Measurements from ENCODE around the gene PTPN14. TPM values are rescaled to one million over a fixed set of nuclear protein-coding genes. Genes with fewer than 3 reads are reported as not detected.

Gene PTPN14
- total RNA-seq, 4 donors from 2014 or later = 59.4 to 118 (median 66.1) TPM

DNA sequence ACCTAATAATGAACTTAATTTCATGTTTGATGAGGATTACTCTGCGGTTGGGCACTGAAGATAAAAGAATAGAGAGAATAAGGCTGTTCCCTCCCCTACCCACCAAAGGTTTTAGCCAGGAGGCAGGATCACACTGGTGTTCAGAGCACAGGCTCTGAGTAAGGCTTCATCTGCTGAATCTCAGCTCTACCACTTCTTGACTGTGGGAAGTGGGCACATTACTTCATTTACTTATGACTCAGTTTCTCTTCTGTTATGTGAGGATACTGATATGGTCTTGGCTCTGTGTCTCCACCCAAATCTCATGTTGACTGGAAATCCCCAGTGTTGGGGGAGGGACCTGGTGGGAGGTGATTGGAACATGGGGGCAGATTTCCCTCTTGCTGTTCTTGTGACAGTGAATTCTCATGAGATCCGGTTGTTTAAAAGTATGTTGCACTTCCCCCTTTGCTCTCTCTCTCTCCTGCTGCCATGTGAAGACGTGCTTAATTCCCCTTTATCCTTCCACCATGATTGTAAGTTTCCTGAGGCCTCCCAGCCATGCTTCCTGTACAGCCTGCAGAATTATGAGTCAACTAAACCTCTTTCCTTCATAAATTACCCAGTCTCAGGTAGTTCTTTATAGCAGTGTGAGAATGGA, 190.8 kb downstream of the PTPN14 start:
- DNase-seq (ENCODE audit: low spot score in 2 of 2) = no peak
- no peak overlapping the region for H3K4me3 ChIP-seq (ENCODE audit: low read depth, poor library complexity, severe bottlenecking)
- TF ChIP-seq POLR2A (IDR thresholded peaks at IDR 0.05) = no peak
- TF ChIP-seq, protein P1, sequence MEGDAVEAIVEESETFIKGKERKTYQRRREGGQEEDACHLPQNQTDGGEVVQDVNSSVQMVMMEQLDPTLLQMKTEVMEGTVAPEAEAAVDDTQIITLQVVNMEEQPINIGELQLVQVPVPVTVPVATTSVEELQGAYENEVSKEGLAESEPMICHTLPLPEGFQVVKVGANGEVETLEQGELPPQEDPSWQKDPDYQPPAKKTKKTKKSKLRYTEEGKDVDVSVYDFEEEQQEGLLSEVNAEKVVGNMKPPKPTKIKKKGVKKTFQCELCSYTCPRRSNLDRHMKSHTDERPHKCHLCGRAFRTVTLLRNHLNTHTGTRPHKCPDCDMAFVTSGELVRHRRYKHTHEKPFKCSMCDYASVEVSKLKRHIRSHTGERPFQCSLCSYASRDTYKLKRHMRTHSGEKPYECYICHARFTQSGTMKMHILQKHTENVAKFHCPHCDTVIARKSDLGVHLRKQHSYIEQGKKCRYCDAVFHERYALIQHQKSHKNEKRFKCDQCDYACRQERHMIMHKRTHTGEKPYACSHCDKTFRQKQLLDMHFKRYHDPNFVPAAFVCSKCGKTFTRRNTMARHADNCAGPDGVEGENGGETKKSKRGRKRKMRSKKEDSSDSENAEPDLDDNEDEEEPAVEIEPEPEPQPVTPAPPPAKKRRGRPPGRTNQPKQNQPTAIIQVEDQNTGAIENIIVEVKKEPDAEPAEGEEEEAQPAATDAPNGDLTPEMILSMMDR (IDR thresholded peaks at IDR 0.05) = no peak
- intact Hi-C loops (cut with DNase I; ENCODE audit: low total_unique reads) = no loop called here
- WGBS, 2 donors = 75 to 82% methylated on average over 3 of the region's 3 CpGs

DNA sequence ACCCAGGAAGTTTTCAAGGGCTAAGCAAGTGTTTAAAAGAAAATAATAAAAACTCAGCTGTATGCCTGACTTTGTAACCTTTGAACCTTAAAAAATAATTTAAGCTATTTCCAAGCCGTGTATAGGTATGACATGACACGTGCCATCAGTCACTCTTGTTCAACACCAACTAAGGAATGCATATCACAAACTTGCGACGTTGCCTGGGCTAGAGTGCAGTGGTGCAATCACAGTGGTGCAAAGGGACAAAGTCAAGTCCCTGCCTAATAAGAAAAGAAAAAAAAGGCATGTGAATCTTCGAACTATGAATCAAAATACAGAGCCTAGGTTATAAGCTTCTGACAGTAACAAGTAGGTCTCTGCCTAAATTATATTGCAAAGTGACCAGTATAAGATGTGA, 191.3 kb downstream of the PTPN14 start:
- TF ChIP-seq, protein P1 (IDR thresholded peaks at IDR 0.05) = no peak
- TF ChIP-seq POLR2A (IDR thresholded peaks at IDR 0.05) = no peak
- WGBS, 2 donors = 92 to 95% methylated on average over 5 of the region's 5 CpGs
- H3K4me3 ChIP-seq (ENCODE audit: low read depth, poor library complexity, severe bottlenecking) = no peak overlapping the region
- intact Hi-C loops (cut with DNase I; ENCODE audit: low total_unique reads) = no loop called here
- DNase-seq (ENCODE audit: low spot score in 2 of 2) = no peak

- intact Hi-C loops (cut with DNase I; ENCODE audit: low total_unique reads) = no loop called here
- no peak for DNase-seq (ENCODE audit: low spot score in 2 of 2)
- no peak overlapping the region for H3K4me3 ChIP-seq (ENCODE audit: low read depth, poor library complexity, severe bottlenecking)
- TF ChIP-seq, protein P1 (IDR thresholded peaks at IDR 0.05) = no peak
- no peak for TF ChIP-seq POLR2A (IDR thresholded peaks at IDR 0.05)
- 64 to 69% methylated on average over 4 of the region's 4 CpGs for WGBS, 2 donors
Observed at GRCh38 chr1:214354440-214355148, 196.8 kb downstream of the PTPN14 start.

DNA sequence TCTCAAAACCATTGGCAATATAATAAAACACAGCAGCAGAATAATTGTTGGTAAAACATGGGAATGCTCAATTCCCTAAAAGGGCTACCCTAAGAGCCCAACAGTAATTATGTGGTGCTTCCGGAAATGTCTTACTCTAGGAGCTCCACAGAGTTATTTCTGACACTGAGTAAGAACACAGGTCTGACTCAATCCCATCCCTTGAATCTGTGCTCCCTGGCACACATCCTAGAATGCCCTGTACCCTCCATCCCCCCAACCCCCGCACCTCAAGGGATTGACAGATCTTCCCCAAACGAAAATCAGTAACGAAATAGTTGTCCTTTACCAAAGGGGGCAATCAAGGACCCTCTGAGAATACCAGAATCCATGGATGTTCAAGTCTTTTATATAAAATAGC, 198.6 kb downstream of the PTPN14 start:
- no peak for TF ChIP-seq POLR2A (IDR thresholded peaks at IDR 0.05)
- TF ChIP-seq, protein P1 (IDR thresholded peaks at IDR 0.05) = no peak
- 87% methylated on average over 4 of the region's 4 CpGs for WGBS, 2 donors
- DNase-seq (ENCODE audit: low spot score in 2 of 2) = no peak
- no peak overlapping the region for H3K4me3 ChIP-seq (ENCODE audit: low read depth, poor library complexity, severe bottlenecking)
- intact Hi-C loops (cut with DNase I; ENCODE audit: low total_unique reads) = no loop called here

DNA sequence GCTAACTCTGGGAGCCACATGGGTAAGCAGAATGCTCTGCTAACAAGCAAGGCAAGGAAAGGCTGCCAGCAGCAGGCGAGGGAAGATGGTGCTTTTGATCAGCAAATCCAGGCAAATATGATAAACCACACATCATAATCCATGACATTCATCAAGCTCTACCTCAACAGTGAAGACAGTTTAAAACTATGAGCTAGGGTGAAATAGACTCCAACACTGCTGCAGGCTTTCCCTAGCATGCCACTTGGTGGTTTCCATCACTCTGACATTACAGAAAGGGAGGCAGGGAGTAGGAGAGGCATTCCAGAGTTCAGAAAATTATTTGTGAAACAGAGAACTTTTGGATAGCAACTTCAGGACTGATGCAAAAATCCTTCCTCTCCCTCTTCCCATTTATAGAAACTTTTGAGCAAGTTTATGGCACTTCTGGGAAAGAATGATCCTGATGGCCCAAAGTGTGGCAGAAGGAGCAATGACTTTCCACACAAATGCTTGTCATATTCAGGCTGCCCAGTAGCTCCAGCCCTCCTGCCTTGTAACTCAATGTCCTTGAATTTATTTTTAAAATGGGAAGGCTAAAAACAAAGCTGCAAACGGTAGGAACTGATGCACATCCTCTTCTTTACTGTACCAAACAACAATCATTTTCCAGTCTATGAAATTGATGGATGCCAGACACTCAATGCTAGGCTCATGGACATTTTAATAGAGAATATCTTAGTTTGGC, 199.7 kb downstream of the PTPN14 start:
- intact Hi-C loops (cut with DNase I; ENCODE audit: low total_unique reads) = no loop called here
- WGBS, 2 donors = 60 to 64% methylated on average over 2 of the region's 2 CpGs
- no peak for DNase-seq (ENCODE audit: low spot score in 2 of 2)
- TF ChIP-seq, protein P1 (IDR thresholded peaks at IDR 0.05) = no peak
- no peak overlapping the region for H3K4me3 ChIP-seq (ENCODE audit: low read depth, poor library complexity, severe bottlenecking)

Measured in lower leg skin (tissue), 4 donors.